NCI-H2196 (cell line): Measurements from ENCODE around the gene CCNQ.
A peak's percentile ranks its signal among the peaks of the same experiment; 100 is the strongest.

ENCODE experiments used
- DNase-seq: peaks from one replicate; lab custom pipeline; 2025; ENCODE audit not compliant: unreplicated experiment; lab: John Stamatoyannopoulos, UW

Gene CCNQ

GRCh38 chrX:153598541-153599191 is at the start of gene CCNQ:
Gene CCNQ, minus strand, starts transcription at chrX:153599139. Its CDS starts 66 bp downstream, at chrX:153599073.
- no peak for DNase-seq

DNA sequence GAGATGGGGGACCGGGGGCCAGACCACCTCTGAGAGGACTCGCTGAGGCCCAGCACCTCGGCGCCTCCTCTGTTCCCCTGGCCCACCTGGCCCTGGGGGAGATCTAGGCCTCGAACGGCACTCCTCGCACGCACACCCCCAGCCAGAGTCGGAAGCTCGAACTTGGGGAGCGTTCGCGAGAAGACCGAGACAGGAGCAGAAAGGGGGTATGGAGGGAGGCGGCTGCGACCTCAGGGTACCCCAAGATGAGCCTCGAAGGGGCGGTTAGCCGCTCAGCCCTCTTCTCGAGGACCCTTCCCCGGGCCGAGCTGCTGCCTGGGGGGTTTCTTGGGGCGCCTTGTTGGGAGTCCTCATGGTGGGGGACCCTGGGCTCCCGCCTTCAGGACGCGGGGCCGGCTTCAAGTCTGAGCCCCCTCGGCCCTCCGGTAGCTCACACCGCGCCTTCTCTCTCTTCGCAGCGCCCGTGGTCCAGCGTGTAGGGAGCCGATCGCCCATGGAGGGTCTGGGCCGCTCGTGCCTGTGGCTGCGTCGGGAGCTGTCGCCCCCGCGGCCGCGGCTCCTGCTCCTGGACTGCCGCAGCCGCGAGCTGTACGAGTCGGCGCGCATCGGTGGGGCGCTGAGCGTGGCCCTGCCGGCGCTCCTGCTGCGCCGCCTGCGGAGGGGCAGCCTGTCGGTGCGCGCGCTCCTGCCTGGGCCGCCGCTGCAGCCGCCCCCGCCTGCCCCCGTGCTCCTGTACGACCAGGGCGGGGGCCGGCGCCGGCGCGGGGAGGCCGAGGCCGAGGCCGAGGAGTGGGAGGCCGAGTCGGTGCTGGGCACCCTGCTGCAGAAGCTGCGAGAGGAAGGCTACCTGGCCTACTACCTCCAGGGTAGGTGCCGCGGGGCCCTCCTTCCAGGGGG is 48.8 kb upstream of the CCNQ start:
- no peak for DNase-seq

- peak; percentile 47 for DNase-seq
These were observed 47.9 kb upstream of the CCNQ start, which contains the start of gene DUSP9 for GRCh38 chrX:153646620-153647373. Gene DUSP9, plus strand, starts transcription at chrX:153647203. Its CDS starts 751 bp downstream, at chrX:153647954.

DNA sequence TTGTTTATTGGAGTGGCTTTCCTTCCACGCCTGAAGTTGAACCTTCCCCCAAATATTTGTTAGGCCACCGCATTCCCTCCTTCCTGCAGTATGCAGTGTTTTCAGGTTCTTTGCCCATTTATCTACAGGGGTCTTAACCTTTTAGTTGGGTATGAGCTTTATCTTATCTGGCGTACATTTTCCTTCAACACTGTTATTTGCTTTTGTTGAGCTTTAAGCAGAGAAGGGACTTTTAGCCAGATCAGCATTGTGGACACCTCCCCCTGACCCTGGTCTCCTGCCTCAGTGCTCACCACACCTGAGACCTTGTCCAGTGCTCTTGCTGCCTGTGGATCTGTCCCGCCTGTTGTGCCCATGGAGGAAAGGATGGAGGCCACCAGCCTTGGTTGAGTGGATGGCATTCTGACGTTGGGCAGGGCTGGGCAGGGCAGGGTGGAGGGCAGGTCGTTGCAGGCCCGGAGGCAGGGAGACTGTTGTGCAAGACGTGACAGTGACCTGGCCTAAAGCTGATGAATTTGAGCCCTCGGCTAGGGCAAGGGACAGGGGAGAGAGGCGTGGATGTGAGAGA is 47.1 kb upstream of the CCNQ start:
- no peak for DNase-seq

DNA sequence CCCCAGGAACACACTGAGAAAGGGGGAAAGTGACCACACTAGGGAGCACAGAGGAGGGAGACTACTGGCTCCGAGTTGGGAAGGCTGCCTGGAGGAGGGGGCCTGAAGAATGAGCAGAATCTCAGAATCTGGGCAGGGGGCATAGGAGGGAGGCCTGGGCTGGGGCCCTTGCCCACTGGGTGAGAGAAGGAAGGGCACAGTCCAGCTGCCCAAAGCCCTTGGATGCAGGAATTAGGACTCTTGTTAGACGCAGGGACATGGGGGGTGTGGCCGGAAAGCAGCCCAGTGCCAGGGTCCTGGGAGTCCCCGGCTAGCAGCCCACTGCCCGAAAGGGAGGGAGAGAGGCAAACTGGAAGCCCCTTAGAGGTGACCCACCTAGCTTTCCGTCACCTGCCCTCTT is 46.2 kb upstream of the CCNQ start:
- DNase-seq = no peak

DNA sequence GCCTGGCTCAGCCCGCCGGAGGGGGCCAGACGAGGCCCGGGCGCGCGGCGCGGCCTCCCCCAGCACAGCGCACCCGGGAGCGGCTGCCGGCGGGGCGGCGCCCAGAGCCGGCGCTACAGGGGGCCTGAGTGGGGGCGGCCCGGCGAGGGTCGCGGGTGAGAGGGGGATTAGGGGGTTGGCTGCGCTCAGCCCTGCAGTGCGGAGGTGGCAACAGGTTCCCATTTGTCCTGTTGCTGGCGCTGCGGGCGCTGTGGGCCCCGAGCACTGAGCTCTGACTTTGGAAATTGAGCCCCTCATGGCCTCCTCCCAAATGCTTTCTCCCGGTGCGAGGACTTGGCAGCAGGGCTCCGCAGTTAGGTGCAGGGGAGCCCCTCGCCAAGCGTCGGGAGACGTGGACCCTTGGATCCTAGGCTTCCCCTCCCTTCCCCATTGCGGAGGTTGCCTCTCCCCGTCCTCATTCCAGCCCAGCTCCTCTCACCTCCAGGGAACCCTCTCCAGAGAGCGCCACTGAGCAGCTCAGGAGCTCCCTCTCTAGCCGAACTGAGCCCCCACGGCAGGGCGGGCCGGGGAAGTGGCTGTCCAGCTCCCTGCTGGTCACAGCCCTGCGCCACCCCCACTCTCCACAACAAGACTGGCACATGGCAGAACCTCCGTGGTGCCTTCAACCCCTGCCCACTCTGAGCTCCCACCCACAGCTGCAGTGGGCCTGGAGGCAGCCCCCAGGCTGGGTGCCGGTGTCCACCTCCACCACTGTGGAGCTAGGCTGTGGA is 45.6 kb upstream of the CCNQ start:
- no peak for DNase-seq

- DNase-seq = no peak
These were observed 44.8 kb upstream of the CCNQ start for GRCh38 chrX:153643431-153644351.

GRCh38 chrX:153642655-153643430 is 43.9 kb upstream of the CCNQ start:
- peak; percentile 13 for DNase-seq

DNA sequence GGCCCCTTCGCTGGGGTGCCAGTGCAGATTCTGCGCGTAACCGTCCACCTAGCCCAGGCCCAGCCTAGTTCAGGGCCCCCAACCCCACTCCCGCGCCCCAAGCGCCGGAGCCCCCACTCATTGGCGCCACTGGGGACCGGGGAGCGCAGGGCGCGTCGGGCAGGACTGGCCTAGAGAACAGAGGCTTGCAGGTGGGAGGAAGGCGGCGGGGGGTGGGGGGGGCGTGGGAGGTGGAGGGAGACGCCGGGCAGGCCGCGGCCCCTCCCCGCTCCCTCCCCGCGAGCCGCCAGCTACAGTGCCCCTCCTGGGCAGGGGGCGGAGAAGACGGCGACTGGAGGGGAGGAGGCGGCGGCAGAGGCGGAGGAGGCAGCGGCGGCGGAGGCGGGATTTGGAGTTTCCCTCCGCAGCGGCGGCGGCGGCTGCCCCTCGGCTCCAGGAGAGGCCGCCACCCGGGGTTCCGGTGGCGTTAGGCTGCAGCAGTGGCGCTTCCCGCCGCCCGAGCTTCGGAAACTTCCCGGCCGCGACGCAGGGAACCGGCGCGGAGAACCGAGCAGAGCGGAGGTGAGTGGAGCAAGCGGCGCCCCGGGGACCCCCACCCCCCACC is 43.2 kb upstream of the CCNQ start:
- DNase-seq = no peak

- peak; percentile 17 for DNase-seq
These were observed 42.7 kb upstream of the CCNQ start for GRCh38 chrX:153641627-153642026.

DNA sequence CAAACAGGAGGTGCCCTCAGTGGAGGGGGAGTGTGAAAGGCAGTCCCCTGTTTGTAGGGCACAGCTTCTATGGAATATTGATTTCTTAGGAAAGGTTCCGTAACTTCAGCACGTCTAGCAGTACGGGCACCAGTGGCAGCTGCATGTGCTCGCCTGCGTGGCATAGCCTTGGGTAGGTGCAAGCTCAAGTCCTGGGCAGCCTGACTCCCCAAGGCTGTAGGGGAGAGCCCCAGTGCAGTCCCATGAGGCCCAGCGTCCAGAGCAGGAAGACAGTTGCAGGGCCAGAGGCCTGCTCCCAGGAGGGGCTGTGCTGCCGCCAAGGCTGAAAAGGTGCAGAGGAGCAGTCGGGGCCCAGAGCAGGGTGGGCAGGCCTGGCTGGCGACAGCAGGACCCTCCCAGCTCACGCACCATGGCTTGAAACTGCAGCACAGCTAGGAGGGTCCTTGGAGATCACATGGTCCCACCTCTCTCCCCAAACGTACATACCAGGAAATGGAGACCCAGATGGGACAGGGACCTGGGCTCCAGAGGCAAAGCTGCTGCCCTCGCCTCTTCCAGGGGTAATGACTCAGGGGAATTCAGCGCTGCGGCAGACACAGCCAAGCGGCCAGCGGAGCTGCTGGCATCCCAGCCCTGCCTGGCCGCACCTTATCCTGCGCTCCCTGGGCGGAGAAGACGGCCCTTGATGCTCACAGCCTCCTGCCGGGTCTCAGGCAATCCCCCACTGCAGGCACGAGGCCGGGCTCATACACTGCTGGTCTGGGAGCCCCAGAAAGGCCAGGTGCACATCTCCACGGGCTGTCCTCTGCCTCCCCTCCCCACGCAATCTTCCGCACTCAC is 42.0 kb upstream of the CCNQ start:
- DNase-seq = no peak

GRCh38 chrX:153640045-153640686 is 41.2 kb upstream of the CCNQ start:
- DNase-seq = no peak

GRCh38 chrX:153639177-153640044 is 40.5 kb upstream of the CCNQ start:
- no peak for DNase-seq

DNA sequence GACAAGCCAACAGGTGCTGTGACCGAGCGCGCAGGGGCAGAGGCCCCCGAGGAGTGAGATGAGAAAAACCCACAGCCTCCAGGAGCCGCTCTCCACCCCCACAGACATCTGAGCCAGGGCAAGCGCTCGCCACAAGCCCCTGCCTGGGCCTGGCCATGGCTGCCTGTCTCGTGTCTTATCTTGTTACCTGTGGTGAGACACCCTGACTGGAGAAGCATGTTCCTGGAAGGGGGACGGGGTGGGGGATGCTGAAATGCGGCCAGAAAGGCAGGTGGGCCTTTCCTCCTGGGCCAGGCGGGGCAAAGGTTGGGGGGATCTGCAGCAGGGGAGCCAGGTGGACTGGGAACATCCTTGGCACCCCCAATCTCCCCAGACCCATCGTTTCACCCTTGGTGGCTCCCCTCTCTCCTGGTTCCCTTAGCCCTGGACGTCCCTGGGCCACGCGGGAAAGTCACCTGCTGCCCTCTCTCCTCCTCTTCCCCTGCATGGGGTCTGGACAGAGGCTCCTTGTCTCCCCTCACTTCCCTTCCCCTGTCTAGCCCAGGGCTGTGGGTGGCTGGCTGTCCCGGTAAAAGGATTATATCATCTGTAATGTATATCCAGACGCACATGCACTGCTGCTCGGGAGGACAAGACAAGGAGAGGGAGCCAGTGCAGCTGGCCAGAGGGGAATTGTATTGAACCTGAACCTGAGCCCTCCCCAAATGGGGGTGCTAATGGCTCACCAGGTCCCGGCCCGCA is 39.7 kb upstream of the CCNQ start:
- no peak for DNase-seq

DNA sequence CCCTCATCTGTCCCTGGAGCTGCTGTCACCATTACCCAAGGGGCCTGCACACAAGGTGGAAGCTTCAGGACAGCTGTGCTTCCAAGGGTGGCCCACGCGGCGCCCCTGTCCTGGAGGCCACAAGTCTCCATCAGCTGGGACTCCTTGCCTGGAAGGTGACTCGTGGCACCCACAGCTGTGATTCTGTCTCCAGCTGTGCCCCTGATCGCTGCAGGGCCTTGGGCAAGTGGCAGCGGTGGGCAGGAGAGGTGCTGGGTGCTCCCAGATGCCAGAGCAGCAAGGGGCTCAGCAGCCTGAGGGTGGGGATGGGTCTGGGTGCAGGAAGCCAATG is 39.1 kb upstream of the CCNQ start:
- DNase-seq = no peak
